A673 (cell line): Measurements from ENCODE around the gene SAC3D1. TPM values are rescaled to one million over a fixed set of nuclear protein-coding genes. Genes with fewer than 3 reads are reported as not detected.

Experiments
- BruUV-seq: library from RNA; stranded (reverse); fragments of 400-500 nt; replicated peaks from 2 replicates; lab custom pipeline; 2021; lab: Mats Ljungman, UMichigan
- CTCF ChIA-PET: fragments of 300-600 bp; sonication (Branson Sonifier 250); formaldehyde crosslinking; loops from one replicate; lab custom pipeline; 2022; ENCODE audit warnings: antibody characterized with exemption; lab: Charles Lee
- POLR2A ChIA-PET: fragments of 300-600 bp; sonication (Branson Sonifier 250); formaldehyde crosslinking; loops from one replicate; lab custom pipeline; 2022; ENCODE audit warnings: antibody characterized with exemption; ENCODE audit not compliant: low non-redundant PET; lab: Charles Lee
- DNase-seq: peaks from one replicate; pipeline ENCODE4 v3.0.0-alpha.2; 2015; ENCODE audit warnings: low spot score
- H3K27ac ChIP-seq: fragments of 200-600 bp; sonication (generic); 2 replicates; pipeline ENCODE4 v1.5.1; 2016; ENCODE audit warnings: mixed run types, low read depth, mild to moderate bottlenecking, mixed read lengths, antibody characterized with exemption, low read length; ENCODE audit not compliant: poor library complexity, severe bottlenecking
- H3K27me3 ChIP-seq: fragments of 200-600 bp; sonication (generic); replicated peaks from 2 replicates; pipeline ENCODE4 v1.6.1; 2017; ENCODE audit warnings: mixed run types, low read depth, mild to moderate bottlenecking, mixed read lengths, antibody characterized with exemption, low read length; ENCODE audit not compliant: insufficient read depth, poor library complexity
- H3K36me3 ChIP-seq: fragments of 200-600 bp; sonication (generic); 2 replicates; pipeline ENCODE4 v1.6.1; 2016; ENCODE audit warnings: mixed run types, mild to moderate bottlenecking, mixed read lengths, antibody characterized with exemption, low read length; ENCODE audit not compliant: insufficient read depth, poor library complexity, severe bottlenecking
- H3K4me1 ChIP-seq: fragments of 200-600 bp; sonication (generic); 2 replicates; pipeline ENCODE4 v1.6.1; 2017; ENCODE audit warnings: mixed run types, mild to moderate bottlenecking, mixed read lengths, antibody characterized with exemption, low read length; ENCODE audit not compliant: insufficient read depth, poor library complexity, severe bottlenecking
- H3K4me3 ChIP-seq: fragments of 200-600 bp; sonication (generic); 2 replicates; pipeline ENCODE4 v1.5.1; 2016; ENCODE audit warnings: low read depth, mixed run types, mild to moderate bottlenecking, mixed read lengths, low read length; ENCODE audit not compliant: poor library complexity, severe bottlenecking
- H3K9me3 ChIP-seq: fragments of 200-600 bp; sonication (generic); 2 replicates; pipeline ENCODE4 v1.6.1; 2016; ENCODE audit warnings: mixed run types, low read depth, mild to moderate bottlenecking, mixed read lengths, antibody characterized with exemption, low read length; ENCODE audit not compliant: poor library complexity, severe bottlenecking
- EZH2 ChIP-seq: fragments of 200-600 bp; sonication (generic); IDR thresholded peaks from 2 replicates; pipeline ENCODE4 v1.6.1; 2017; ENCODE audit warnings: borderline replicate concordance, low read depth, mild to moderate bottlenecking, mixed read lengths, antibody characterized with exemption, low read length; ENCODE audit not compliant: poor library complexity, severe bottlenecking
- intact Hi-C: fragments of 100-400 bp; cut with micrococcal nuclease; formaldehyde crosslinking; loops from one replicate; pipeline ENCODE4 v1.10.0; 2022; ENCODE audit not compliant: unreplicated experiment
- total RNA-seq: library from RNA; stranded (reverse); gene quantifications from 2 replicates; pipeline ENCODE4 v1.2.3, GENCODE V29; 2021
- TF ChIP-seq, protein P1 (sequence below): fragments of 300-800, 200-600 bp; sonication (generic); conservative IDR thresholded peaks from 2 replicates; pipeline ENCODE4 v1.5.1; 2017; ENCODE audit warnings: low read depth, mild to moderate bottlenecking, antibody characterized with exemption, low read length, moderate library complexity, mixed read lengths

SAC3D1 gene
- total RNA-seq, 1 experiment from 2014 or later: 43.9 TPM

GRCh38 chr11:65043881-65044501 lies 3.0 kb downstream of the SAC3D1 start:
- POLR2A ChIA-PET: no interaction called here
- Histone ChIP-seq H3K27ac (no peak overlapping the region), H3K4me1 (peaks cover 7% of the 10 kb centered on the region), H3K27me3 (no peaks in the 10 kb centered on the region), H3K36me3 (peaks cover 23% of the 10 kb centered on the region), H3K4me3 (no peak overlapping the region), H3K9me3 (no peaks in the 10 kb centered on the region)
- CTCF ChIA-PET: no interaction called here
- no peak for DNase-seq
- intact Hi-C loops: no loop called here
- TF ChIP-seq, protein P1, sequence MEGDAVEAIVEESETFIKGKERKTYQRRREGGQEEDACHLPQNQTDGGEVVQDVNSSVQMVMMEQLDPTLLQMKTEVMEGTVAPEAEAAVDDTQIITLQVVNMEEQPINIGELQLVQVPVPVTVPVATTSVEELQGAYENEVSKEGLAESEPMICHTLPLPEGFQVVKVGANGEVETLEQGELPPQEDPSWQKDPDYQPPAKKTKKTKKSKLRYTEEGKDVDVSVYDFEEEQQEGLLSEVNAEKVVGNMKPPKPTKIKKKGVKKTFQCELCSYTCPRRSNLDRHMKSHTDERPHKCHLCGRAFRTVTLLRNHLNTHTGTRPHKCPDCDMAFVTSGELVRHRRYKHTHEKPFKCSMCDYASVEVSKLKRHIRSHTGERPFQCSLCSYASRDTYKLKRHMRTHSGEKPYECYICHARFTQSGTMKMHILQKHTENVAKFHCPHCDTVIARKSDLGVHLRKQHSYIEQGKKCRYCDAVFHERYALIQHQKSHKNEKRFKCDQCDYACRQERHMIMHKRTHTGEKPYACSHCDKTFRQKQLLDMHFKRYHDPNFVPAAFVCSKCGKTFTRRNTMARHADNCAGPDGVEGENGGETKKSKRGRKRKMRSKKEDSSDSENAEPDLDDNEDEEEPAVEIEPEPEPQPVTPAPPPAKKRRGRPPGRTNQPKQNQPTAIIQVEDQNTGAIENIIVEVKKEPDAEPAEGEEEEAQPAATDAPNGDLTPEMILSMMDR: no peak
- TF ChIP-seq EZH2: no peak
- BruUV-seq: no TSS peak

GRCh38 chr11:65045061-65045460 lies 4.1 kb downstream of the SAC3D1 start:
- TF ChIP-seq EZH2: no peak
- TF ChIP-seq, protein P1: no peak
- no TSS peak for BruUV-seq
- Histone ChIP-seq H3K27ac (no peak overlapping the region), H3K36me3 (peaks cover 23% of the 10 kb centered on the region), H3K27me3 (no peaks in the 10 kb centered on the region), H3K4me1 (peaks cover 5% of the 10 kb centered on the region), H3K9me3 (no peaks in the 10 kb centered on the region), H3K4me3 (no peak overlapping the region)
- no peak for DNase-seq
- POLR2A ChIA-PET: no interaction called here
- intact Hi-C loops: no loop called here
- CTCF ChIA-PET: interaction anchor here (1.0 kb wide), 1 partner anchor 111 kb away, joined by 3 read pairs; no protein-coding TSS in a partner anchor

GRCh38 chr11:65045728-65046127 lies 4.7 kb downstream of the SAC3D1 start:
- no peak overlapping the region for H3K4me3 ChIP-seq
- no peak for TF ChIP-seq EZH2
- TF ChIP-seq, protein P1: no peak
- intact Hi-C loops: no loop called here
- CTCF ChIA-PET: interaction anchor here (1.0 kb wide), 1 partner anchor 112 kb away, joined by 3 read pairs; no protein-coding TSS in a partner anchor
- no peak for DNase-seq
- no peak overlapping the region for H3K27ac ChIP-seq
- no peaks in the 10 kb centered on the region for H3K27me3 ChIP-seq
- peaks cover 23% of the 10 kb centered on the region for H3K36me3 ChIP-seq
- H3K9me3 ChIP-seq: no peaks in the 10 kb centered on the region
- POLR2A ChIA-PET: no interaction called here
- H3K4me1 ChIP-seq: no peaks in the 10 kb centered on the region
- BruUV-seq: no TSS peak
